Prostate gland (tissue), 2 donors: ENCODE data around the gene FUBP3. TPM values are rescaled to one million over a fixed set of nuclear protein-coding genes. Genes with fewer than 3 reads are reported as not detected.

ENCODE experiments used
- DNase-seq: peaks from one replicate; pipeline ENCODE4 v3.0.0-alpha.2; 2019; ENCODE audit warnings: low spot score
- H3K27ac ChIP-seq, 2 donors: fragments of 200-600 bp; sonication (generic); 2 replicates each; pipeline ENCODE4 v1.5.1; 2017 to 2019
- H3K27me3 ChIP-seq: fragments of 200-600 bp; sonication (generic); replicated peaks from 2 replicates; pipeline ENCODE4 v1.5.1; 2019; ENCODE audit not compliant: insufficient read depth
- H3K36me3 ChIP-seq, 2 donors: fragments of 200-600 bp; sonication (generic); 1 replicate in 1 of 2; 2 replicates in 1 of 2; pipeline versions ENCODE4 v1.5.1 to v1.8.1; 2017 to 2019
- H3K4me1 ChIP-seq: fragments of 200-600 bp; sonication (generic); replicated peaks from 2 replicates; pipeline ENCODE4 v1.5.1; 2019
- H3K4me3 ChIP-seq, 2 donors: fragments of 200-600 bp; sonication (generic); 2 replicates each; pipeline ENCODE4 v1.5.1; 2017 to 2019
- H3K9me3 ChIP-seq: fragments of 200-600 bp; sonication (generic); 2 replicates; pipeline ENCODE4 v1.5.1; 2017
- POLR2A ChIP-seq: fragments of 450-650 bp; IDR thresholded peaks from one replicate; pipeline ENCODE4 v1.6.1; 2016; ENCODE audit warnings: antibody characterized with exemption, mild to moderate bottlenecking
- POLR2AphosphoS5 ChIP-seq: sonication (generic); formaldehyde crosslinking; IDR thresholded peaks from one replicate; pipeline ENCODE4 v1.6.1; 2017; ENCODE audit warnings: antibody characterized with exemption
- WGBS: methylation state at CpG from one replicate; pipeline ENCODE4 v1.1.5; 2018; 5-methylcytosine and 5-hydroxymethylcytosine counted together
- intact Hi-C: fragments of 100-400 bp; cut with DNase I; formaldehyde crosslinking; loops from one replicate; pipeline ENCODE4 v1.14.2; 2022
- total RNA-seq, 2 donors: library from RNA; depleted of rRNA; stranded (reverse); fragments of >200 nt; gene quantifications; one replicate each; pipeline ENCODE4 v1.1.0, GENCODE V29; 2016
- TF ChIP-seq, protein P1 (sequence below), 4 experiments: fragments of 200-600 bp in 2 of 4; fragments of 450-650 bp in 2 of 4; sonication (generic) in 2 of 4; IDR thresholded peaks; 1 replicate in 3 of 4; 2 replicates in 1 of 4; pipeline ENCODE4 v1.5.1; 2016 to 2019; ENCODE audit warnings: antibody characterized with exemption in 4 of 4, mild to moderate bottlenecking in 2 of 4, moderate library complexity in 2 of 4

FUBP3 gene
- total RNA-seq, 2 donors from 2014 or later: 40.4 to 111 TPM

DNA sequence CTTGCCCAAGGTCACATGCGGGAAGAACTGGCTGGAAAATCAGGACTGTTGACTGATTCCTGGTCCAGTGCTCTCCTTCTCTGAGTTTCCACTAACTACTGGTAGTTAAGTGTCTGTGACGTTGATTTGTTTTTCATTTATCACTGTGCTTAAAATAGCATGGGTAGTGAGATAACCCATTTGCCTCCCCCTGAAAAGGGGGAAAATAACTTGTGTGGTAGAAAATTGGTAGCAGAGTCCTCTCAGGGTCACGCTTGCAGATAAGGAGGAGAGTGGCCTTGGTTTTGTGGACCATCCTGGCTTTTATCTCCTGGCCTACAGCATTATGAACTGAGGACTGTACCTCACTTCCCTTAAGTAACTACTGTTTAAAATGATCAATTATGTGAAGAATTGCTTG lies 10.9 kb downstream of the FUBP3 start:
- H3K27ac ChIP-seq: no peak overlapping the region
- H3K36me3 ChIP-seq: no peaks in the 10 kb centered on the region
- 92% methylated on average over 3 of the region's 3 CpGs for WGBS
- H3K4me3 ChIP-seq: no peak overlapping the region
- no peaks in the 10 kb centered on the region for H3K27me3 ChIP-seq
- TF ChIP-seq POLR2AphosphoS5 (no peak), POLR2A (no peak)
- TF ChIP-seq, protein P1, sequence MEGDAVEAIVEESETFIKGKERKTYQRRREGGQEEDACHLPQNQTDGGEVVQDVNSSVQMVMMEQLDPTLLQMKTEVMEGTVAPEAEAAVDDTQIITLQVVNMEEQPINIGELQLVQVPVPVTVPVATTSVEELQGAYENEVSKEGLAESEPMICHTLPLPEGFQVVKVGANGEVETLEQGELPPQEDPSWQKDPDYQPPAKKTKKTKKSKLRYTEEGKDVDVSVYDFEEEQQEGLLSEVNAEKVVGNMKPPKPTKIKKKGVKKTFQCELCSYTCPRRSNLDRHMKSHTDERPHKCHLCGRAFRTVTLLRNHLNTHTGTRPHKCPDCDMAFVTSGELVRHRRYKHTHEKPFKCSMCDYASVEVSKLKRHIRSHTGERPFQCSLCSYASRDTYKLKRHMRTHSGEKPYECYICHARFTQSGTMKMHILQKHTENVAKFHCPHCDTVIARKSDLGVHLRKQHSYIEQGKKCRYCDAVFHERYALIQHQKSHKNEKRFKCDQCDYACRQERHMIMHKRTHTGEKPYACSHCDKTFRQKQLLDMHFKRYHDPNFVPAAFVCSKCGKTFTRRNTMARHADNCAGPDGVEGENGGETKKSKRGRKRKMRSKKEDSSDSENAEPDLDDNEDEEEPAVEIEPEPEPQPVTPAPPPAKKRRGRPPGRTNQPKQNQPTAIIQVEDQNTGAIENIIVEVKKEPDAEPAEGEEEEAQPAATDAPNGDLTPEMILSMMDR (IDR thresholded peaks at IDR 0.05): no peak
- H3K9me3 ChIP-seq: no peaks in the 10 kb centered on the region
- H3K4me1 ChIP-seq: no peaks in the 10 kb centered on the region
- DNase-seq: no peak
- intact Hi-C loops: loop anchor here (10.0 kb wide), 1 partner anchor 74 kb away; the partner anchor contains the start of gene PRDM12

DNA sequence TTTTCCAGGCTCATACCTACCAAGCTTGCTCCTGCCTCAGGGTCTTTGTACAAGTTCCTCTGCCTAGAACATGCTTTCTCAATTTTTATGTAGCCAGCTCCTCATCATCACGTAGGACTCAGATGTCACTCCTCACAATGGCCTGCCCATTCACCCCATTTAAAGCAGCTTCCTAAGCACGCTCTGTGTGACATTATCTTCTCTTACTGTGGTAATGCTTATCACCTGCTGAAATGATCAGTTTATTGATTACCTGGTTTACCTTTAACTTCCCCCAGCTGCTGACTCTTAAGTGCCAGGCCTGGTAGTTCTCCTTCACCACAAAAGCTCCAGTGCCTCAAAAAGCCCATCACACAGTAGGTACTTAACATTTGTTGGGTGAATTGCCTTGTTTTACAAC lies 13.6 kb downstream of the FUBP3 start:
- TF ChIP-seq, protein P1 (IDR thresholded peaks at IDR 0.05): no peak
- TF ChIP-seq POLR2AphosphoS5 (no peak), POLR2A (no peak)
- Histone ChIP-seq H3K27me3 (no peaks in the 10 kb centered on the region), H3K4me3 (no peak overlapping the region), H3K9me3 (no peaks in the 10 kb centered on the region), H3K36me3 (no peaks in the 10 kb centered on the region), H3K4me1 (no peaks in the 10 kb centered on the region), H3K27ac (no peak overlapping the region)
- 85% methylated on average over 2 of the region's 2 CpGs for WGBS
- intact Hi-C loops: loop anchor here (10.0 kb wide), 1 partner anchor 72 kb away; the partner anchor contains the start of gene PRDM12
- no peak for DNase-seq

DNA sequence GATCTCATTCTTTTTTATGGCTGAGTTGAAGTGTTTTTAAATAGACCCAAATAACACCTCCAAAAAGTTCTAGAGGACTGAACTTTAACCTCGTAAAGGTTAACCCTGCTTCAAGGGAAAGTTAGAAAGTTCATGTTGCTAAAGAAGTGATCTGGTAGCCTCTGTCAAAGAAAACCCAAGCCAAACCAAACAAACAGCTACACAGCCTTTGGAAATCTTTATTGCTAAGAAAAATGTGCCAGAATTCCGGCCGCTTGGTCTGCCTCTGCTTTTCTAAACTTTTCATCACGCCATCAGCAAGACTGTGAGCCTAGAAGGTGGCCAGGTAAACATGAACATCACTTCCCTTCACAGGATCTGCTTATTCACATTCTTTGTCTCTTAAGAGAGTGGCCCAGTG lies 17.9 kb downstream of the FUBP3 start:
- 79% methylated on average over 4 of the region's 4 CpGs for WGBS
- Histone ChIP-seq H3K27me3 (no peaks in the 10 kb centered on the region), H3K36me3 (no peaks in the 10 kb centered on the region), H3K4me3 (no peak overlapping the region), H3K9me3 (no peaks in the 10 kb centered on the region), H3K4me1 (no peaks in the 10 kb centered on the region), H3K27ac (no peak overlapping the region)
- DNase-seq: no peak
- no peak for TF ChIP-seq POLR2A
- intact Hi-C loops: loop anchor here (10.0 kb wide), 1 partner anchor 68 kb away; the partner anchor contains the start of gene PRDM12

DNA sequence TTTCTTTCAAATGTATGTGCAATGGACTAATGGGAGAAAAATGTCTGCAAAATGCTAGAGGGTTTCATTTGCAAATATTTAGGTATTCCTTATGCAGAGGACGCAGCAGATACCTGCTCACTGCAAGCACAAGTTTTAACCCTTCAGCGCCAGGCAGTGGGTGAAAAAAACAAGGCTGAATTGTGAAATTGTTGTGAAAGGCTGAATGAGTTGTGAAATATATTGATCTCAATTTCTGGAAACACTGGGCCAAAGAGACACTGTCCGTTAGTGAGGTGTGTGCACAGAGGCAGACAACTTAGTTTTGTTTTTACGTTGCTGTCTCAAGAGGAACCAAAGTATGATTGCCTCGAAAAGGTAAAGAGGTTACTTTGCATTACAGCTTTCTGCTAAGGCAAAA lies 18.8 kb downstream of the FUBP3 start:
- Histone ChIP-seq H3K9me3 (no peaks in the 10 kb centered on the region), H3K4me3 (no peak overlapping the region), H3K27me3 (no peaks in the 10 kb centered on the region), H3K27ac (no peak overlapping the region), H3K4me1 (no peaks in the 10 kb centered on the region), H3K36me3 (no peaks in the 10 kb centered on the region)
- 91% methylated on average over 5 of the region's 5 CpGs for WGBS
- no peak for DNase-seq
- TF ChIP-seq, protein P1 (IDR thresholded peaks at IDR 0.05): no peak
- no peak for TF ChIP-seq POLR2A
- intact Hi-C loops: loop anchor here (10.0 kb wide), 1 partner anchor 67 kb away; the partner anchor contains the start of gene PRDM12

DNA sequence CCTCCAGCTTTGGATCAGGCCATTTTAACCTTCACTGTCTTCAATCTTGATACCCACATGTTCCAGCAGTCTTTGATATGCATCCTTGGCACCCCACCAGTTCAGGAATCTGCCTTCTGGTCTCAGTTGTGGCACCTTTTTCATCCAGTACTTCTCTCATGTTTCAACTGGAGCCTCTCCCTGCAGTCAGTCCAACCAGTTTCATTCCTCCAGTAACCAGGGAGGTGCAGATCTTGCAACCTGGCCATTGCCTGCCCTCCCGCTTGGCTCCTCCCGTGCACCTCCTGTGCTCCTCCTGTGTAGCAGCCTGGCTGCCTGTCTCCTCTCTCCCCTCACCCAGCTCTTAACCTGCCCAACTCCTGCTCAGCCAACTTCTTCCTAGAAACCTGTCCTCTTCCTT lies 20.2 kb downstream of the FUBP3 start:
- DNase-seq: no peak
- Histone ChIP-seq H3K27me3 (no peaks in the 10 kb centered on the region), H3K4me3 (no peak overlapping the region), H3K36me3 (no peaks in the 10 kb centered on the region), H3K4me1 (no peaks in the 10 kb centered on the region), H3K27ac (no peak overlapping the region), H3K9me3 (no peaks in the 10 kb centered on the region)
- TF ChIP-seq POLR2AphosphoS5: no peak
- WGBS: 87% methylated on average over 2 of the region's 2 CpGs
- intact Hi-C loops: loop anchor here (10.0 kb wide), 1 partner anchor 65 kb away; the partner anchor contains the start of gene PRDM12

DNA sequence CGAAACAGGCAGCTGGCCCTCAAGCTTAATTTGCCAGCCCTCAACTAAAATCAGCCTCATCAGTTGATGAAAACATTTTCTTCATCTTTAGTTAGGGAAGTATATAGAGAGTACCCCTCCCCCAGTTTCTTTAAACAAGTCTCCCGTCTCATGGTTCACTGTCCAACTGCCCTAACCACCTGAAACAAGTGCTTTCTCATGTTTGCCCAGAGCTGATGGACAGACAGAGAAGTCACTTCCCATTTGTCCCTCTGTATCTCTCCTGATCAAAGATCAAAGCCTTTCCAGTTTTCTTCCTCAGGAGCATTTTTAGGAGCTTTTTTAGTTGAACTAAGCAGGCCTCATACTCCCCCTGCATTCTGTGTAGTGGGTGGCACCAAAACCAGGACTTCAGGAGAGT lies 21.7 kb downstream of the FUBP3 start:
- no peak overlapping the region for H3K27ac ChIP-seq
- intact Hi-C loops: no loop called here
- 61% methylated on average over 2 of the region's 2 CpGs for WGBS
- no peaks in the 10 kb centered on the region for H3K9me3 ChIP-seq
- no peaks in the 10 kb centered on the region for H3K4me1 ChIP-seq
- DNase-seq: no peak
- H3K4me3 ChIP-seq: no peak overlapping the region
- H3K36me3 ChIP-seq: no peaks in the 10 kb centered on the region
- no peak for TF ChIP-seq POLR2A
- TF ChIP-seq POLR2AphosphoS5: no peak
- TF ChIP-seq, protein P1 (IDR thresholded peaks at IDR 0.05): no peak
- H3K27me3 ChIP-seq: no peaks in the 10 kb centered on the region
